Small intestine (tissue), 7 donors: ENCODE data around the gene MMP19. TPM values are rescaled to one million over a fixed set of nuclear protein-coding genes. Genes with fewer than 3 reads are reported as not detected.
A peak's percentile ranks its signal among the peaks of the same experiment; 100 is the strongest.
"Not testable (repeated sequence)": the region's sequence is repeated elsewhere in the genome, so short reads cannot be mapped to it uniquely, and the experiment has no call there.

Source experiments
- DNase-seq, 2 donors: peaks; one replicate each; pipeline versions ENCODE4 v3.0.0 to v3.0.0-alpha.2; 2013
- FAIRE-seq: peaks from 2 replicates; lab custom pipeline; 2012; peaks lifted over from hg19 to GRCh38; lab: Jason Lieb, UNC
- H3K27ac ChIP-seq, 3 donors: one replicate each; pipeline ENCODE4 v1.5.1; 2013; ENCODE audit warnings: low read length in 2 of 3, mild to moderate bottlenecking in 2 of 3, control low read depth in 1 of 3, inconsistent platforms in 1 of 3, low read depth in 1 of 3, moderate library complexity in 1 of 3
- H3K27me3 ChIP-seq, 3 donors: one replicate each; pipeline ENCODE4 v1.6.1; 2013; ENCODE audit warnings: low read length in 3 of 3, inconsistent platforms in 1 of 3; ENCODE audit not compliant: control insufficient read depth in 3 of 3, insufficient read depth in 3 of 3
- H3K36me3 ChIP-seq, 3 donors: one replicate each; pipeline ENCODE4 v1.6.1; 2013; ENCODE audit warnings: low read length in 3 of 3, inconsistent platforms in 1 of 3, low read depth in 1 of 3, mild to moderate bottlenecking in 1 of 3, moderate library complexity in 1 of 3; ENCODE audit not compliant: control insufficient read depth in 3 of 3, insufficient read depth in 2 of 3
- H3K4me1 ChIP-seq, 3 donors: one replicate each; pipeline ENCODE4 v1.6.1; 2013; ENCODE audit warnings: low read length in 2 of 3, inconsistent platforms in 1 of 3, low read depth in 1 of 3, mild to moderate bottlenecking in 1 of 3, moderate library complexity in 1 of 3; ENCODE audit not compliant: control insufficient read depth in 3 of 3, insufficient read depth in 2 of 3
- H3K4me3 ChIP-seq, 3 donors: one replicate each; pipeline ENCODE4 v1.5.1; 2013; ENCODE audit warnings: low read length in 3 of 3, control low read depth in 1 of 3, inconsistent platforms in 1 of 3, low read depth in 1 of 3, mild to moderate bottlenecking in 1 of 3, moderate library complexity in 1 of 3
- H3K9me3 ChIP-seq, 2 donors: one replicate each; pipeline ENCODE4 v1.6.1; 2013; ENCODE audit warnings: low read depth in 1 of 2, low read length in 1 of 2; ENCODE audit not compliant: control insufficient read depth in 2 of 2, insufficient read depth in 1 of 2
- WGBS, 3 donors: extraction: QIAGEN DNeasy Blood & Tissue Kit; methylation state at CpG; one replicate each; pipeline ENCODE4 v1.1.7; 2013; 5-methylcytosine and 5-hydroxymethylcytosine counted together
- polyA plus RNA-seq, 4 donors: library from polyadenylated mRNA; stranded (reverse) in 3 of 4; unstranded in 1 of 4; fragments of 200-250 nt in 3 of 4; fragments of 120-200 nt in 1 of 4; gene quantifications; one replicate each; pipeline versions ENCODE4 v1.2.1 to v1.2.3, GENCODE V29; 2013
- donor health status: healthy with polysubstance abuse.
- donor health status: control.
- donor health status: control.
- donor health status: Bipolar disorder and iron deficiency.
- donor health status: healthy.

MMP19 gene
- polyA plus RNA-seq, 4 donors = 0.54 to 4.1 (median 1.3) TPM; not detected in 1

- H3K27me3 ChIP-seq = peaks cover 0 to 2% (median 0%) of the 10 kb centered on the region in 3 donors
- H3K4me1 ChIP-seq = peaks cover 0 to 2% (median 0%) of the 10 kb centered on the region in 3 donors
- DNase-seq = no peak
- no peak overlapping the region for H3K4me3 ChIP-seq
- FAIRE-seq = no peak
- H3K27ac ChIP-seq = no peak overlapping the region
- peaks cover 0 to 5% (median 0%) of the 10 kb centered on the region in 3 donors for H3K36me3 ChIP-seq
- 89 to 93% (median 90%) methylated on average over 11 of the region's 11 CpGs for WGBS, 3 donors
- H3K9me3 ChIP-seq = no peaks in the 10 kb centered on the region
Observed at GRCh38 chr12:55840581-55841351, 2.0 kb downstream of the MMP19 start.

GRCh38 chr12:55839345-55840140 is 3.2 kb downstream of the MMP19 start:
- WGBS, 3 donors = 85 to 87% (median 86%) methylated on average over 11 of the region's 11 CpGs
- FAIRE-seq = no peak
- Histone ChIP-seq H3K36me3 (peaks cover 0 to 14% (median 0%) of the 10 kb centered on the region in 3 donors), H3K27me3 (peaks cover 0 to 2% (median 0%) of the 10 kb centered on the region in 3 donors), H3K4me1 (peaks cover 0 to 2% (median 0%) of the 10 kb centered on the region in 3 donors), H3K9me3 (no peaks in the 10 kb centered on the region), H3K4me3 (no peak overlapping the region), H3K27ac (no peak overlapping the region)
- no peak for DNase-seq

- Histone ChIP-seq H3K4me3 (no peak overlapping the region), H3K27ac (no peak overlapping the region), H3K9me3 (no peaks in the 10 kb centered on the region), H3K36me3 (peaks cover 0 to 16% (median 0%) of the 10 kb centered on the region in 3 donors), H3K27me3 (peaks cover 0 to 2% (median 0%) of the 10 kb centered on the region in 3 donors), H3K4me1 (peaks cover 0 to 2% (median 0%) of the 10 kb centered on the region in 3 donors)
- DNase-seq (no peak), FAIRE-seq (no peak)
- 92 to 98% (median 92%) methylated on average over 3 of the region's 3 CpGs for WGBS, 3 donors
Observed at GRCh38 chr12:55838361-55838760, 4.4 kb downstream of the MMP19 start.

GRCh38 chr12:55834400-55834799 is 8.3 kb downstream of the MMP19 start:
- H3K27ac ChIP-seq, DNase-seq, H3K9me3 ChIP-seq, H3K27me3 ChIP-seq, H3K4me3 ChIP-seq, FAIRE-seq: not testable (repeated sequence)
- WGBS, 3 donors = 80 to 86% (median 81%) methylated on average over 6 of the region's 6 CpGs
- peaks cover 0 to 13% (median 0%) of the 10 kb centered on the region in 3 donors for H3K4me1 ChIP-seq
- peaks cover 0 to 23% (median 0%) of the 10 kb centered on the region in 3 donors for H3K36me3 ChIP-seq

- DNase-seq (no peak), FAIRE-seq (no peak)
- peaks cover under 1 to 19% (median 4%) of the 10 kb centered on the region in 3 donors for H3K4me1 ChIP-seq
- H3K9me3 ChIP-seq = no peaks in the 10 kb centered on the region
- peaks cover 0 to 27% (median 0%) of the 10 kb centered on the region in 3 donors for H3K36me3 ChIP-seq
- no peak overlapping the region for H3K27ac ChIP-seq
- 92 to 96% (median 93%) methylated on average over 10 of the region's 10 CpGs for WGBS, 3 donors
- no peak overlapping the region for H3K4me3 ChIP-seq
- H3K27me3 ChIP-seq = no peaks in the 10 kb centered on the region
Observed at GRCh38 chr12:55833056-55833455, 9.7 kb downstream of the MMP19 start.

- H3K9me3 ChIP-seq = no peaks in the 10 kb centered on the region
- 10 to 25% (median 24%) methylated on average over 1 of the region's 1 CpG for WGBS, 3 donors
- no peaks in the 10 kb centered on the region for H3K27me3 ChIP-seq
- H3K36me3 ChIP-seq = peaks cover 0 to 35% (median 0%) of the 10 kb centered on the region in 3 donors
- H3K27ac ChIP-seq = peak overlapping the region; percentile 8 to 97 (median 96)
- FAIRE-seq (no peak), DNase-seq (no peak)
- H3K4me1 ChIP-seq = peaks cover 10 to 28% (median 10%) of the 10 kb centered on the region in 3 donors
- peak overlapping the region in 2 of 3 donors; percentile 84 to 93 for H3K4me3 ChIP-seq
Observed at GRCh38 chr12:55831447-55831815, 11.3 kb downstream of the MMP19 start.

GRCh38 chr12:55830601-55831446 is 11.9 kb downstream of the MMP19 start:
- DNase-seq (peak; percentile 70 to 90), FAIRE-seq (no peak)
- H3K9me3 ChIP-seq = no peaks in the 10 kb centered on the region
- H3K4me1 ChIP-seq = peaks cover 10 to 28% (median 10%) of the 10 kb centered on the region in 3 donors
- WGBS, 3 donors = 3 to 6% (median 4%) methylated on average over 23 of the region's 23 CpGs
- H3K27me3 ChIP-seq = no peaks in the 10 kb centered on the region
- H3K36me3 ChIP-seq = peaks cover 0 to 34% (median 0%) of the 10 kb centered on the region in 3 donors
- H3K27ac ChIP-seq = peak overlapping the region; percentile 82 to 97 (median 96)
- H3K4me3 ChIP-seq = peak overlapping the region; percentile 78 to 93 (median 84)
